ENCODE data around the gene POMC.

The POMC gene

GRCh38 chr2:25207078-25207545 lies 38.7 kb upstream of the POMC start:
- H3K4me3 ChIP-seq (ENCODE audit: low read depth, low read length), result no peak overlapping the region
- TF ChIP-seq MAX (IDR thresholded peaks at IDR 0.05; ENCODE audit: low read depth, low read length), result 0 out of 2 replicates have a peak, but pooled peaks have one; percentile 15
- no peak for TF ChIP-seq CTCF (IDR thresholded peaks at IDR 0.05; ENCODE audit: low read depth, low read length)
- DNase-seq (ENCODE audit: low read depth), result peak; percentile 70

- no peak for DNase-seq (ENCODE audit: low read depth)
- no peak overlapping the region for H3K4me3 ChIP-seq (ENCODE audit: low read depth, low read length)
- TF ChIP-seq POLR2A (IDR thresholded peaks at IDR 0.05; ENCODE audit: extremely low read depth, insufficient read length), result no peak
- no peak for TF ChIP-seq MAX (IDR thresholded peaks at IDR 0.05; ENCODE audit: low read depth, low read length)
- no peak for TF ChIP-seq CTCF (IDR thresholded peaks at IDR 0.05; ENCODE audit: low read depth, low read length)
- no peak for TF ChIP-seq MYC (IDR thresholded peaks at IDR 0.05; ENCODE audit: low read depth, low read length)
Observed at GRCh38 chr2:25204190-25204838, 35.9 kb upstream of the POMC start.

- TF ChIP-seq MYC (IDR thresholded peaks at IDR 0.05; ENCODE audit: low read depth, low read length) (no peak), POLR2A (IDR thresholded peaks at IDR 0.05; ENCODE audit: extremely low read depth, insufficient read length) (no peak), CTCF (IDR thresholded peaks at IDR 0.05; ENCODE audit: low read depth, low read length) (no peak), MAX (IDR thresholded peaks at IDR 0.05; ENCODE audit: low read depth, low read length) (no peak)
- no peak for DNase-seq (ENCODE audit: low read depth)
- no peak overlapping the region for H3K4me3 ChIP-seq (ENCODE audit: low read depth, low read length)
Observed at GRCh38 chr2:25202275-25202674, 33.9 kb upstream of the POMC start.

GRCh38 chr2:25201794-25202193 lies 33.4 kb upstream of the POMC start:
- no peak for DNase-seq (ENCODE audit: low read depth)
- TF ChIP-seq MAX (IDR thresholded peaks at IDR 0.05; ENCODE audit: low read depth, low read length), result no peak
- no peak for TF ChIP-seq POLR2A (IDR thresholded peaks at IDR 0.05; ENCODE audit: extremely low read depth, insufficient read length)
- no peak for TF ChIP-seq MYC (IDR thresholded peaks at IDR 0.05; ENCODE audit: low read depth, low read length)
- TF ChIP-seq CTCF (IDR thresholded peaks at IDR 0.05; ENCODE audit: low read depth, low read length), result no peak
- no peak overlapping the region for H3K4me3 ChIP-seq (ENCODE audit: low read depth, low read length)

- TF ChIP-seq POLR2A (IDR thresholded peaks at IDR 0.05; ENCODE audit: extremely low read depth, insufficient read length) (no peak), CTCF (IDR thresholded peaks at IDR 0.05; ENCODE audit: low read depth, low read length) (peak; percentile 24), MAX (IDR thresholded peaks at IDR 0.05; ENCODE audit: low read depth, low read length) (no peak)
- DNase-seq (ENCODE audit: low read depth), result no peak
- no peak overlapping the region for H3K4me3 ChIP-seq (ENCODE audit: low read depth, low read length)
Observed at GRCh38 chr2:25201265-25201664, 32.9 kb upstream of the POMC start.
